Common myeloid progenitor, CD34-positive (primary cell): Measurements from ENCODE around the gene FAM78B.

Experiments used
- CTCF ChIA-PET: fragments of 350-600 bp; sonication (Branson Sonifier 250); formaldehyde crosslinking; loops from one replicate; lab custom pipeline; 2021; ENCODE audit warnings: antibody characterized with exemption; lab: Charles Lee
- POLR2A ChIA-PET: fragments of 350-600 bp; sonication (Branson Sonifier 250); formaldehyde crosslinking; loops from one replicate; lab custom pipeline; 2021; ENCODE audit warnings: antibody characterized with exemption; lab: Charles Lee
- DNase-seq, 3 donors: peaks; one replicate each; pipeline versions ENCODE4 v3.0.0 to v3.0.0-alpha.2; 2013
- H3K27ac ChIP-seq, 2 experiments: 1 replicate in 1 of 2; 2 replicates in 1 of 2; pipeline ENCODE4 v1.7.0; 2013; ENCODE audit warnings: inconsistent platforms in 2 of 2, low read length in 2 of 2, mild to moderate bottlenecking in 2 of 2, low read depth in 1 of 2, moderate library complexity in 1 of 2; ENCODE audit not compliant: severe bottlenecking in 2 of 2, insufficient read depth in 1 of 2, poor library complexity in 1 of 2
- H3K27me3 ChIP-seq, 5 experiments: replicated peaks in 2 of 5; 1 replicate in 3 of 5; 2 replicates in 2 of 5; pipeline versions ENCODE4 v1.6.1 to v1.7.0; 2013; ENCODE audit warnings: low read length in 4 of 5, mild to moderate bottlenecking in 2 of 5, moderate library complexity in 2 of 5, inconsistent platforms in 1 of 5; ENCODE audit not compliant: insufficient read depth in 5 of 5, control insufficient read depth in 4 of 5
- H3K36me3 ChIP-seq, 4 experiments: 1 replicate in 2 of 4; 2 replicates in 2 of 4; pipeline versions ENCODE4 v1.6.1 to v1.7.0; 2013; ENCODE audit warnings: low read length in 3 of 4, control low read depth in 1 of 4, mild to moderate bottlenecking in 1 of 4; ENCODE audit not compliant: control insufficient read depth in 4 of 4, insufficient read depth in 4 of 4
- H3K4me1 ChIP-seq, 4 experiments: 1 replicate in 3 of 4; 2 replicates in 1 of 4; pipeline versions ENCODE4 v1.6.1 to v1.7.1; 2013; ENCODE audit warnings: low read length in 3 of 4, mild to moderate bottlenecking in 3 of 4, control low read depth in 1 of 4, inconsistent platforms in 1 of 4, moderate library complexity in 1 of 4; ENCODE audit not compliant: control insufficient read depth in 4 of 4, insufficient read depth in 4 of 4; ENCODE audit errors: control extremely low read depth in 1 of 4
- H3K4me3 ChIP-seq, 7 experiments: 1 replicate in 4 of 7; 2 replicates in 3 of 7; pipeline versions ENCODE4 v1.5.1 to v1.7.0; 2013; ENCODE audit warnings: mild to moderate bottlenecking in 7 of 7, low read length in 6 of 7, moderate library complexity in 6 of 7, inconsistent platforms in 2 of 7, low read depth in 2 of 7, control low read depth in 1 of 7; ENCODE audit not compliant: insufficient read depth in 4 of 7, control insufficient read depth in 1 of 7; ENCODE audit errors: extremely low read depth in 1 of 7
- H3K9me3 ChIP-seq, 5 experiments: 1 replicate in 4 of 5; 2 replicates in 1 of 5; pipeline versions ENCODE4 v1.6.1 to v1.7.1; 2013; ENCODE audit warnings: low read length in 4 of 5, mild to moderate bottlenecking in 2 of 5, inconsistent platforms in 1 of 5, low read depth in 1 of 5, moderate library complexity in 1 of 5; ENCODE audit not compliant: control insufficient read depth in 4 of 5, insufficient read depth in 2 of 5; ENCODE audit errors: control extremely low read depth in 1 of 5
- WGBS: methylation state at CpG from one replicate; pipeline ENCODE4 v1.1.5; 2013; ENCODE audit not compliant: insufficient coverage; 5-methylcytosine and 5-hydroxymethylcytosine counted together

The FAM78B gene

GRCh38 chr1:166064313-166064926, 102.4 kb downstream of the FAM78B start:
- no peak for DNase-seq
- H3K4me3 ChIP-seq: no peak overlapping the region
- no peaks in the 10 kb centered on the region for H3K36me3 ChIP-seq
- H3K27me3 ChIP-seq: no peaks in the 10 kb centered on the region
- CTCF ChIA-PET: no interaction called here
- H3K9me3 ChIP-seq: no peaks in the 10 kb centered on the region
- 100% methylated on average over 4 of the region's 4 CpGs for WGBS
- H3K27ac ChIP-seq: no peak overlapping the region
- POLR2A ChIA-PET: no interaction called here
- no peaks in the 10 kb centered on the region for H3K4me1 ChIP-seq

GRCh38 chr1:166063701-166064100, 103.1 kb downstream of the FAM78B start:
- H3K9me3 ChIP-seq: no peaks in the 10 kb centered on the region
- ChIA-PET POLR2A (no interaction called here), CTCF (no interaction called here)
- no peak for DNase-seq
- no peak overlapping the region for H3K27ac ChIP-seq
- H3K4me1 ChIP-seq: no peaks in the 10 kb centered on the region
- H3K4me3 ChIP-seq: no peak overlapping the region
- no peaks in the 10 kb centered on the region for H3K27me3 ChIP-seq
- no peaks in the 10 kb centered on the region for H3K36me3 ChIP-seq
- 100% methylated on average over 1 of the region's 1 CpG for WGBS

GRCh38 chr1:166062421-166063070, 104.3 kb downstream of the FAM78B start:
- no peak for DNase-seq
- POLR2A ChIA-PET: no interaction called here
- Histone ChIP-seq H3K9me3 (no peaks in the 10 kb centered on the region), H3K36me3 (no peaks in the 10 kb centered on the region), H3K4me1 (no peaks in the 10 kb centered on the region), H3K27me3 (no peaks in the 10 kb centered on the region), H3K27ac (no peak overlapping the region), H3K4me3 (no peak overlapping the region)
- 92% methylated on average over 9 of the region's 12 CpGs for WGBS
- CTCF ChIA-PET: no interaction called here

- DNase-seq: no peak
- Histone ChIP-seq H3K4me1 (no peaks in the 10 kb centered on the region), H3K36me3 (no peaks in the 10 kb centered on the region), H3K4me3 (no peak overlapping the region), H3K27me3 (no peaks in the 10 kb centered on the region), H3K27ac (no peak overlapping the region), H3K9me3 (no peaks in the 10 kb centered on the region)
- 51% methylated on average over 4 of the region's 5 CpGs for WGBS
- ChIA-PET POLR2A (no interaction called here), CTCF (no interaction called here)
Measured at GRCh38 chr1:166057650-166058049, 109.2 kb downstream of the FAM78B start.

GRCh38 chr1:166053395-166053794, 113.4 kb downstream of the FAM78B start:
- no peak overlapping the region for H3K27ac ChIP-seq
- ChIA-PET POLR2A (no interaction called here), CTCF (no interaction called here)
- no peaks in the 10 kb centered on the region for H3K9me3 ChIP-seq
- peaks cover 0 to 2% (median 0%) of the 10 kb centered on the region in 5 experiments for H3K27me3 ChIP-seq
- no peak for DNase-seq
- WGBS: 100% methylated on average over 2 of the region's 3 CpGs
- no peaks in the 10 kb centered on the region for H3K4me1 ChIP-seq
- no peaks in the 10 kb centered on the region for H3K36me3 ChIP-seq
- no peak overlapping the region for H3K4me3 ChIP-seq

- POLR2A ChIA-PET: no interaction called here
Measured at GRCh38 chr1:166040202-166040997, 126.4 kb downstream of the FAM78B start.

More at GRCh38 chr1:166040202-166040997, 126.4 kb downstream of the FAM78B start:
- 13% methylated on average over 1 of the region's 8 CpGs for WGBS
- CTCF ChIA-PET: no interaction called here
- Histone ChIP-seq H3K4me1 (no peaks in the 10 kb centered on the region), H3K4me3 (no peak overlapping the region), H3K27me3 (peaks cover 0 to 3% (median 0%) of the 10 kb centered on the region in 5 experiments), H3K9me3 (peaks cover 0 to 2% (median 0%) of the 10 kb centered on the region in 5 experiments), H3K27ac (no peak overlapping the region), H3K36me3 (no peaks in the 10 kb centered on the region)
- no peak for DNase-seq
